Measurements from ENCODE around the gene JUNB.

Gene JUNB

GRCh38 chr19:12838182-12838885 lies 47.0 kb downstream of the JUNB start, which contains the start of gene MAST1:
Gene MAST1, plus strand, starts transcription at chr19:12838515. Its CDS starts 58 bp downstream, at chr19:12838573.
- H3K4me3 ChIP-seq (replicated peaks; ENCODE audit: low read depth, low read length) = peak within 1 kb of the TSS; percentile 35
- no peak for DNase-seq (ENCODE audit: extremely low read depth, low read depth)
- TF ChIP-seq CTCF (IDR thresholded peaks at IDR 0.05; ENCODE audit: low read depth, low read length, missing control alignments) = no peak

- peak overlapping the region; percentile 35 for H3K4me3 ChIP-seq (replicated peaks; ENCODE audit: low read depth, low read length)
- no peak for DNase-seq (ENCODE audit: extremely low read depth, low read depth)
Measured at GRCh38 chr19:12838886-12839756, 47.8 kb downstream of the JUNB start.

GRCh38 chr19:12840091-12841079 lies 49.1 kb downstream of the JUNB start:
- H3K4me3 ChIP-seq (replicated peaks; ENCODE audit: low read depth, low read length) = peak overlapping the region; percentile 2; the same call in 1 of the 2 replicates
- DNase-seq (ENCODE audit: extremely low read depth, low read depth) = peak; percentile 40
- TF ChIP-seq CTCF (IDR thresholded peaks at IDR 0.05; ENCODE audit: low read depth, low read length, missing control alignments) = no peak

More at GRCh38 chr19:12838886-12839756, 47.8 kb downstream of the JUNB start:
- TF ChIP-seq CTCF (IDR thresholded peaks at IDR 0.05; ENCODE audit: low read depth, low read length, missing control alignments) = no peak

GRCh38 chr19:12841094-12841493 lies 49.8 kb downstream of the JUNB start:
- no peak for DNase-seq (ENCODE audit: extremely low read depth, low read depth)
- TF ChIP-seq CTCF (IDR thresholded peaks at IDR 0.05; ENCODE audit: low read depth, low read length, missing control alignments) = no peak
- H3K4me3 ChIP-seq (replicated peaks; ENCODE audit: low read depth, low read length) = peak overlapping the region; percentile 2; the same call in 1 of the 2 replicates

GRCh38 chr19:12842511-12842910 lies 51.2 kb downstream of the JUNB start:
- H3K4me3 ChIP-seq (replicated peaks; ENCODE audit: low read depth, low read length) = no peak overlapping the region
- DNase-seq (ENCODE audit: extremely low read depth, low read depth) = no peak
- no peak for TF ChIP-seq CTCF (IDR thresholded peaks at IDR 0.05; ENCODE audit: low read depth, low read length, missing control alignments)

All from HFF-Myc (cell line).